Stimulated activated CD4-positive, alpha-beta T cell treated with anti-CD3 and anti-CD28 coated beads, Interleukin-2, amount 100 ng/mL, for 48 hours (primary cell): ENCODE measurements around the gene CENPA.
"Not testable (repeated sequence)": the region's sequence is repeated elsewhere in the genome, so short reads cannot be mapped to it uniquely, and the experiment has no call there.

Experiments
- DNase-seq, 2 donors: peaks; one replicate each; pipeline ENCODE4 v3.0.0-alpha.2; 2020

CENPA gene

DNA sequence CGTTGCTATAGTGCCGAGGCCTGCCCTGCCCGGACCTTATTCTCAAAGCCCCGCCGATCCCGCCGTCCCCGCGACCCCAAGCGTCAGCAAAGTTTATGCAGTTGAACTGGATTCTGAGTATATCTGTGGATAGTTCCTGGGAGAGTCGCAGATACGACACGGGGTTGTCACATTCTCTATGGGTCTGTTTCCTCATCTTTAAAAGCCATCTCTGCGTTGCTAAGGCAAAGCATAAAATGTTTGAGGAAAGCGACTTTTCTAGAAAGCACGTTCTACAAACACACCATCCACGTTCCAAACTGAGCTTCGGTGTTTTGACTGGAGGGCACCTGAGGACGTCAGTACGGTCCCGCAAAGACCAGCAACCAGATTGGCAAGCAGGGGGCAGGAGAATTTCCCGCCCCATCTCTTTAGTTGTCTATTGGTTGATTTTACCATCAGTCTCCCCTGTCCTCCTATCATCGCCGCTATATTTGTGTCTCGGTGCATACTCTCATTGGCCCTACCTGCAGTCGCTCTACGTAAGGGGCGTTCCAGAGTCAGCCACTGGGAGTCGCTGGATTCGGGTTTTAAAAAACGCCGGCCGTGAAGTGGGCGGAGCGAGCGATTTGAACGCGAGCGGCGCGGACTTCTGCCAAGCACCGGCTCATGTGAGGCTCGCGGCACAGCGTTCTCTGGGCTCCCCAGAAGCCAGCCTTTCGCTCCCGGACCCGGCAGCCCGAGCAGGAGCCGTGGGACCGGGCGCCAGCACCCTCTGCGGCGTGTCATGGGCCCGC, at the start of gene CENPA:
CENPA (plus strand) TSS at position 626 of the 776 bp plus-strand sequence; CDS start at position 767, 141 bp downstream.
- DNase-seq: peak; percentile 90 to 93

DNA sequence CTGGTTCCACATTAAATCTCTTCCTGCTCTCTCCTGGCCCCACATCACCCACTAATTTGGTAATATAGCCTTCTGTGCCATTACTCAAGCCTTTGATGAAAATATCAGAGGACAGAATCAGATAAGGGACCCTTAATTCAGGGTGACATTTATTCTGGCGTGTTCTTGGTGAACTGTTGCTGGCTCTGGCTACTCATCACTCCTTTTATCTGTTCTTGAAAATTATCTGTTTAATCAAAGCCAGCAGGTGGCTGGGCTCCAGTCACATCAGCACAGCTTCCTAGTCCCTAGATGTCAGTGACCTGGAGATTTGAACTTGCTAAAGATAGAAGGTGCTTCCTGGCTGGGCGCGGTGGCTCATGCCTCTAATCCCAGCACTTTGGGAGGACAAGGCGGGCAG, 48.6 kb upstream of the CENPA start:
- DNase-seq: no peak

DNA sequence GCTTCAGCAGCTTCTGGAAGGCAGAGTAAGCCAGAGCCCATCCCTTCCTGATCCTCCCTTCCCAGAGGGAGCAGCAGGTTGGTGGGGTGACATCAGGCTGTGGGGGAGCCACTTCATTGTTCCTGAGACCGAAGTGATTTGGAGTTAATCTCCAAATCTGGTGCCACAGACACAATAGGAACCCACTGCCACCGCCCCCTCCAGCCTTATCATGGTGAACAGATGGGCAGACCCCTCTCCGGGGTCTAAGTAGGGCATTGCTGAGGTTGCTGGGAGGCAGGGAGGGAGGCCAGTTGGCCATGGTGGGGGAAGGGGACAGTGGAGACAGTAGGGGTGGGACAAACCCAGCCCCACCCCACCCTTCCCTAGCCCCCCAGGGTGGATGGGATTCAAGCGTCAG, 47.4 kb upstream of the CENPA start:
- no peak for DNase-seq

DNA sequence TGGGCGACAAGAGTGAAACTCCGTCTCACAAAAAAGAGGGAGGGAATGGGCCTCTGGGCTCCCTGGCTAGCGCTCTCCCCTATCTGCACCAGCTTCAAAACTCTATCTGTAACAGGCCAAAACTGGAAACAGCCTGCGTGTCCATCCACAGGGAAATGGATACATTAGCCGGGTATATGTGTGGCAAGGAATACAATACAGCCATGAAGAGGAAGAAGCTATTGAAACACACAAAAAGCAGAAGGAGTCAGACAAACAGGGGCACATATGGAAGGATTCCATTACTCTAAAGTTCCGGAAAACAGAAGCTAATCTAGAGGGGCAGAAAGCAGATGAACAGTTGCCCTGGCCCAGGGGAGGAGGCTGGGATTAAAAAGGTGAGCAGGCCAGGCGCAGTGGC, 46.3 kb upstream of the CENPA start:
- DNase-seq: no peak

DNA sequence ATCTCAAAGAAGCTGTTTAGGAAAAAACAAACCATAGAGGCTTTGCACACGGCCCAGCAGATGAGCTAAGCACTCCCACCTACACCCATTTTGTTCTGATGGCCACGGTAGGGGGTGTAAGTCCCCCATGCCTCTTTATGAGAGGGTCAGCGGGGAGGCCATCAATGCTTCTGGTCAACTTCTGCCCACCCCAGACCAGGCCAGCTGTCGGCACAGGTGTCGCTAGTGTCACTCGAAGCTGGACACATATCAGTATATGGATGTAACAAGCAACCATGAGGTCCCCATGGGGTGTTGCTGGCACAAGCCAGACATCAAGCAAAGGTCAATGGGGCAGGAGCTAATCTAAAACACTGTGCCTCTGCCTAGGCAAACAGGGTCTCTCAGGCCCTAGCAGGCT, 45.5 kb upstream of the CENPA start:
- no peak for DNase-seq

DNA sequence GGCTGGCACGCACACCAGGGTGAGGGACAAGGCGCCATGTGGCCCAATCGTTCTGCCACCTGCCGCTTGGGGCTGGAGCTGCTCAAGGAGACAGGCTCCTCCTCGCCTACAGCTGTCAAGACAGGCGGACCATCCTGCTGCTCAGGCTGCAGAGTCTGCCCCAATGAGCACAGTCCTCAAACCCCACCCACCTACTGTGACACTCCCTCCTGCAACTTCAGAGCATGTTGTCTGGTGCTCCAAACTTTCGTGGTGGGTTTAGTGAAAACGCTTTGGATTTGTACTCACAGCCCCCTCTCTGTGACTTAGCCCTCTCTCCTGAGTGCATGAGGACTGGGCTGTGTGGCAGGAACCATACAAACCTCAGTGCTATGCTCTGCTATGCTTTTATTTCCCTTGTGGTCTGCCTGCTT, 45.0 kb upstream of the CENPA start:
- no peak for DNase-seq

DNA sequence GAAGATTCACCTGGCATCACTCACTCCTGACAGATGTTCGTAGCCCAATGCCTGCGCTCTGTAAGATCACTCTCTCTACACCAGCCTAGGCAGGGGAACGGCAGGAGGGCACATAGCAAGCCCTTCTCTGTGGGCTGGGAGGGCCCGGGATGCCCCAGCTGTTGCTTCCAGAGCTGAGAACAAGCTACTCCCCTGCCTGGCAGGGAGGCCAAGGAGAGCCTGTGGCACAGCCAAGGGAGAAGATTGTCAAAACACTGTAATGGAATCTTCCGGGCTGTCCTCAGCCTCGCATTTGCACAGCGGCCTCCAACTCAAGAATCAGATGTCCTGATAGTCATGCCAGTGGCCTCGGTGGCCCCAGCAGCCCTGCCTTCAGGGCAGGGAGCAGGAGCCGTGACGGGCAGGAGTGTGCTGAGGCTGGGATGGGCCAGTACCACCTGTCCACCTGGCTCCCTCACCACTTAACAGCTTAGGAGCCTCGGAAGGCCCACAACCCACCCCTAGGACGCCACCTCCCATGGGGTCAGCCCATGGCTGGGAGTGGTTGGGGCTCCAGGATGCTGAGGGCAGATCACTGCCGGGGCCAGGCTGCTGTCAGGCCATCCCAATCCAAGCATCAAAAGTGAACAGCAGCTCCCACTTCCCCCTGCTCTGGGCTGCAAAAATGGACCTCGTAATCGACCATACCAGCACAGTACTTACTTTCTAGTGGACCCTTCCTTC, 43.6 kb upstream of the CENPA start:
- DNase-seq: no peak

DNA sequence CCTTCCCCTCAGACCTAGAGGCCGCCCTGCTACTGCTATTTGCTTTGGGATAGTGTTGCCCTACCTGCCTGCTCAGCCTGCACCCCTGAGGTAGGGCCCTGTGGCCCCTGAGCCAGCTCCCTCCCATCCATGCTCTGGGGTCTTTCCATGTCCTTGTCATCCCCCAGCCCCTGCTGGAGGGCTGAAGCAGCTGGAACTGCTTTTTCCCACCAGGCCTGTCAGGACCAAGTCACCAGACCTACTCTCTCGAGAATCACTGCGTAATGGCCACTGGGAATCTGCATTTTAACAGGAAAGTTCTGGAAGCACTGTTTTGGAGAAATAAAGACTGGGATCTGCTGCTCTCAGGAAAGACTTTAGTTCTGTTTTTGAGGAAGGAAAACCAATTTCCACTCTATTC, 42.0 kb upstream of the CENPA start:
- no peak for DNase-seq

DNA sequence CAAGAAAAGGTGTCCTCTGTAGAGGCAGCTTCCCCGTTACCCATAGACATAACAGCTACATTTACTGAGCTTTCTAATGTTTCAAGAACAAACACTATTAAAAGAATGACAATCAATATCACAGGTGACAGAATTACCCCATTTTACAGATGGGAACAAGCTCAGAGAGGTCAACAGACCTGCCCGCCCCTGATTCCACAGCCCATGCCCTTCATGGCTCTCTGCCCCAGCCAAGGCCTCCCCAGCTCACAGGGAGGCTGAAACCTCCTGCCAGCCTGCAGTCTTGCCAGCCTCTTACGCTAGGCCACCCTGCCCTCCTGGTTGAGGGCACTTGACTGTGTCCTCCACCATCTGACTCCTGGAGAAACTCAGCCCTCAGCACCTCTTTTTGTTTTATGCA, 40.9 kb upstream of the CENPA start:
- DNase-seq: no peak

DNA sequence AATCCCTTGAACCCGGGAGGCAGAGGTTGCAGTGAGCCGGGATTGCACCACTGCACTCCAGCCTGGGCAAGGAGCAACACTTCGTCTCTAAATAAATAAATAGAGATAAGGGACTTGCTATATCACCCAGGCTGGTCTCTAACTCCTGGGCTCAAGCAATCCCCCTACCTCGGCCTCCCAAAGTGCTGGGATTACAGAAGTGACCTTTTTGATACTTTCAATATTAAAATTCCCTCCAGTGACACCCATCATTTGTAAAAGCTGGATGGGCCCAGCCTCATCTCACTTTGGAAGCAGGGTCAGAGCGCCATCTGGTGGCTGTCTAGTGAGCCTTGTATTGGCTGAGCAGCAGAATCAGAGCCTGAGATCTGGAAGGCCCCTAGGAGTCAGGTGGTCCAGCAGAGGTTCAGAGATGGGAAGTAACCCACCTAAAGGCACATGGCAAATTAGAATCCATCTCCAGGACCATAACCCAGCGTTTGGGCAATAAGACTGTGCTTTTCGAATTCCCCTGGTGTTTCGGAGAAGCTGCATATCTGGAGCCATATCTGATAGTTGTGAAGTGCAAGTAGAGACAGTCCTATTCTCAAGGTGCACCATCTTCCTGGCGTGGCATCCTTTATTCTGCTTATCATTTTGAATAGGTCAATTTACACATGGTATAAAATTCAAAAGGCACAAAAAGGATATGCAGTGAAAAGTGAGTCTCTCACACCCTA, 40.1 kb upstream of the CENPA start:
- DNase-seq: peak; percentile 79 to 85

DNA sequence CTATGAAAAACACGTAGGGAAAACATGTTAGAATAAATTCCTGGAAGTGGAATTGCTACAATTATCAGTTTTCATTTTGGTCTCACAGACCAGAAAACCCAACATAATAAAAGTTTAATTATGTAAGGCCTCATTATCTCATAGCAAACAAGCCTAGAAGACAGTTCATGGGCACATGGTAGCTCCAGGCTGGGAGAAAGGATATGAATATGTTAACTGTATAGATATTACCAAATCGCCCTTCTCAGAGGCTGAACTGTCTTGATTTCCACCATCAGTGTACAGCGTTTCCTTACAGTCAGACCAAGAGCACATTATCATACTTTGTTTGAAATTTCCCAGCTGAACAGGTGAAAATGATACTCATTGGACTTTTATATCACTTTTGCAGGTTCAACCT, 38.9 kb upstream of the CENPA start:
- DNase-seq: no peak

DNA sequence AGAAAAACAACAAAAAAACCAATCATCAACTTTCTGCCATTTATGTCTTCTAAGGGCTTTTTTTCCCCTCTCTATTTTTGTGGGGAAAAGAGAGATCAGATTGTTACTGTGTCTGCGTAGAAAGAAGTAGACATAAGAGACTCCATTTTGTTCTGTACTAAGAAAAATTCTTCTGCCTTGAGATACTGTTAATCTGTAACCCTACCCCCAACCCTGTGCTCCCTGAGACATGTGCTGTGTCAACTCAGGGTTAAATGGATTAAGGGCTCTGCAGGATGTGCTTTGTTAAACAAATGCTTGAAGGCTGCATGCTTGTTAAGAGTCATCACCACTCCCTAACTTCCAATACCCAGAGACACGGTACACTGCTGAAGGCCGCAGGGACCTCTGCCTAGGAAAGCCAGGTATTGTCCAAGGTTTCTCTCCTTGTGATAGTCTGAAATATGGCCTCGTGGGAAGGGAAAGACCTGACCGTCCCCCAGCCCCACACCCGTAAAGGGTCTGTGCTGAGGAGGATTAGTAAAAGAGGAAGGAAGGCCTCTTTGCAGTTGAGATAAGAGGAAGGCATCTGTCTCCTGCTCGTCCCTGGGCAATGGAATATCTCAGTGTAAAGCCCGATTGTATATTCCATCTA, 36.0 kb upstream of the CENPA start:
- DNase-seq: not testable (repeated sequence)

DNA sequence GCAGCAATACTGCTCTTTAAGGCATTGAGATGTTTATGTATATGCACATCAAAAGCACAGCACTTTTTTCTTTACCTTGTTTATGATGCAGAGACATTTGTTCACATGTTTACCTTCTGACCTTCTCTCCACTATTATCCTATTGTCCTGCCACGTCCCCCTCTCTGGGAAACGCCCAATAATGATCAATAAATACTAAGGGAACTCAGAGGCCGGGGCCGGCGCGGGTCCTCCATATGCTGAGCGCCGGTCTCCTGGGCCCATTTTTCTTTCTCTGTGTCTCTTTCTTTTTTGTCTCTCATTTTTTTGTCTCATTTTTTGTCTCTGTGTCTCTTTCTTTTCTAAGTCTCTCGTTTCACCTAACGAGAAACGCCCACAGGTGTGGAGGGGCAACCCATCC, 35.4 kb upstream of the CENPA start:
- not testable (repeated sequence) for DNase-seq

DNA sequence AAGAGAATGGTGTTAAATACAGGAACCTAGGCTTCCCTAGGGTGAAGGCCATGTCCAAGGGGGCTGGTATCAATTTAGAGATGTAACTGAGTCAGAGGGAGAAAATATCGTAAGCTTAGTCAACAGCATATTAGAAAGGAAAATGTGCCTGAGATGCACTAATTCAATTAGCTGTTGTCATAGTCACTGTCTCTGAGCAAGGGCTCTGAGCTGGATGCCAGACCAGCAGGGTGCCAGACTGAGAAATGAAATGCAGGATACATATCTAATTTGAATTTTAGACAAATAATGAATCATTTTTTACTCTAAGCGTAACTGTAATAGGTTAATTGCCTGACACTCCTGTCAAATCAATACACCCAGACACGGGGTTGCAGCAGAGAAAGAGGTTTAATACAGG, 33.2 kb upstream of the CENPA start:
- no peak for DNase-seq

DNA sequence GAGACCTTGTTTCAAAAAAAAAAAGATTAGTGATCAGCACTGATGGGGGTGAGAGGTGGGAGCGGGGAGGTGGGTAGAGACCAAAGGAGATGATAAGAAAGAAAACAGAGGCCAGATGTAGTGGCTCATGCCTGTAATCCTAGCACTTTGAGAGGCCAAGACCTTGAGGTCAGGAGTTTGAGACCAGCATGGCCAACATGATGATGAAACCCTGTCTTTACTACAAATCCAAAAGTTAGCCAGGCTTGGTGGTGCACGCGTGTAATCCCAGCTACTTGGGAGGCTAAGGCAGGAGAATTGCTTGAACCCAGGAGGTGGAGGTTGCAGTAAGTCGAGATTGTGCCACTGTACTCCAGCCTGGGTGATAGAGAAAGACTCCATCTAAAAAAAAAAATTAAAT, 31.3 kb upstream of the CENPA start:
- no peak for DNase-seq

DNA sequence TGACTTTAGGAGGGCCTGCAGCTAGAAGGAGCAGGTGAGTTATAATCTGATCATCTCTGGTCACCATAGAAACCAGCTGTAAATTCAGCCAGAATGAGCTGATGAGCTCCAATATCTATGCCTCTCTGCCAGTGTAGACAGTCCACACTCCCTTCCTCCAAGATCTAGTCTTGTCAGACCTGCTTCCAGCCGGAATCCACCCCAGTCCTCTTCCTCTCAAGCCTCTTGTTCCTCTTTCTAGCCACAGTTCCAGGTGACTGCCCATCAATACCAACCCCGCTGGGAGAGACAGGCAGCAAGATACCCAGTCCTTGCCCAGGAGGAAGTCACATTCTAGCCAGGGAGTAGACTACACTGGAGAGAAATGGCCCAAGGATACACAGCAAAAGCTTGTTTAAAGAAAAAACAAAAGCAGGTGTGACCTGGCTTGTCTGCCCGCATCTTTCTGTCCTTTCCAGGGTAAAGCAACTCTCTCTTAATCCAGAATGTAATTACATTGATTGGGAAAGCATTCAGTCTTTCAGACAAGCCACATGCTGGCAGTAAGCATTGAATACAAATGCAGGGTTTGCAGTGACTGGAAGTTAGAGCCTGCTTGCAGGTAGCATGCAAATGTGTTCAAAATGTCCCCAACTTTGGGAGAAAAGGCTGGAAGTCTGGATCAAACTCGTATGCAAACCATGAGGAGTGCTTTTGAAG, 30.7 kb upstream of the CENPA start:
- DNase-seq: no peak

DNA sequence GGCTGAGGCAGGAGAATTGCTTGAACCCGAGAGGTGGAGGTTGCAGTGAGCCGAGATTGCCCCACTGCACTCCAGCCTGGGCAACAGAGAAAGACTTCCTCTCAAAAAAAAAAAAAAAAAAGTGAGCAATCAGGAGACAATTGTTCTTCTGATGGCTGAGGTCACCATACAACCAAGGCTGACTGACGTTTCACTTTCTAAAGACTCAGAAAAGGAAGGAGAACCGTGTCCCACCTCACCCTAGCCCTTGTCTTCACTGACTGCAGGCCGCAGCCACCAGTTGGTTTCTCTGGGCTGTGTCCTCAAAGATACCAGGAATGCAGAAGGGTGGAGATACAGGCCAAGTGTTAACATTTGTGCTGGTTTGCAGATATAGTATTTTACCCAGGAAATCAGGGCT, 29.5 kb upstream of the CENPA start:
- DNase-seq: no peak

DNA sequence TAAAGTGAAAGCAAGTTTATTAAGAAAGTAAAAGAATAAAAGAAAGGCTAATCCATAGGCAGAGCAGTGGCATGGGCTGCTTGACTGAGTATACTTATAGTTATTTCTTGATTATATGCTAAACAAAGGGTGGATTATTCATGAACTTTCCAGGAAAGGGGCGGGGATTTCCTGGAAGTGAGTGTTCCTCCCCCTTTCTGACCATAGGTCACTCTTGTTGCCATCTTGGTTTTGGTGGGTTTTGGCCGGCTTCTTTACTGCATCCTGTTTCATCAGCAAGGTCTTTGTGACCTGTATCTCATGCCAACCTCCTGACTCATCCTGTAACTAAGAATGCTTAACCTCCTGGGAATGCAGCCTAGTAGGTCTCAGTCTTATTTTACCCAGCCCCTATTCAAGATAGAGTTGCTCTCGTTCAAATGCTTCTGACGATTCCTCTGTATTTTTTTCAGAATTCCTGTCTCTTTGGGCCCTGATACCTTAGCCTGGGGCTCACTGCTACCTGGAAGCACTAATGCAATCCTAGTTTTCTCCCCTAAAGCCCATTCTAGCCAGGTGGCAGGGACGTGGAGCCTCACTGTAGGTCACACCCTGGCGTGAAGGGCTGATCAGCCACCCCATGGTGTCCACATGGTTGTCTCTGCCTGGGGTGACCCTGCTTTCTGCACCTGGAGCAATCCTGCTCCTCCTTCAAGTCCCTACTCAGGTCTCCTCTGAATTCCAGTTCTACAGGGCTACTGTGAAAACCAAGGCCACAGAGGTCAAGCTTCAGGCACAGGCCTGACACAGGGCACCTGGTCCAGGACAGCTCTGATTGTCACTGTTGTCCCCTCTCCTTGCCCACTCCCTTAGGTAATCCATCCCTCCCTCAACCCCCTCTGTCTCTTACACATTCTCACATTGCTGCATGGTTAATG, 27.7 kb upstream of the CENPA start:
- peak; percentile 18 to 24 for DNase-seq

DNA sequence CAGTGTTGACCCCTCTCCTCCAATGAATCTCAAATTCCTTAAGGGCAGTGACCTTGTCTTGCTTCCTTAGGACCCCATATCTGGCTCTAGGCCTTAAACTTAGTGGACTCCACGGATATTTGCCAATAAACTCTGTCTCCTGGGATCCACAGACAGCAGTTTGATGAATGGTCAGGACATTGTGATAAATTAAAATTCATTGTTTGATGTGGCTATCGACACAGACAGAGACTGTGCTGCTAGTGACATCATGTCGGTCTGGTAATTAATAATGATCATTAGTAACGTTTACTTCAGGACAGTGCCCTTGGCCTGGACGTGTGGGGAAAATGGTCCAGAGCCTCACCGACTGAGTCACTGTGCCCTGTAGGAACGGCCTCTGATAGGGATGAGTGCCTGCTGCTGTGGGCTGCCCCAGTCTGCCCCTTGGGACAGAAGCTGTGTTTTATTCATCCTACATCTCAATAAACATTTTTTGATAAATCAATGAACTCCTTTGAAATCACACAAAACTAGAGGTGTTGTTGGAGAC, 27.0 kb upstream of the CENPA start:
- no peak for DNase-seq

DNA sequence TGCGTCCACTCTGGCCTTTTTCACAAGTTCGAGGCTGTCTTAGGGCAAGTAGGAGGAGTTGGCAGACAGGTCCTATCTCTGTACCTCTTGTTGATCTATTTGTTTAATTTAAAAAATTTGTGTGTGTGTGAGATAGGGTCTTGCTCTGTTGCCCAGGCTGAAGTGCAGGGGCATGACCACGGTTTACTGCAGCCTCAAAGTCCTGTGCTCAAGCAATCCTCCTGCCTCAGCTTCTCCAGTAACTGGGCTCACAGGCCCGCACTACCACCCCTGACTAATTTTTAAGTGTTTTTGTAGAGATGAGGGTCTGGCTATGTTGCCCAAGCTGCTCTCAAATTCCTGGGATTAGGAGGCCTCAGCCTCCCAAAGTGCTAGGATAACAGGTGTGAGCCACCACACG, 26.0 kb upstream of the CENPA start:
- DNase-seq: no peak

DNA sequence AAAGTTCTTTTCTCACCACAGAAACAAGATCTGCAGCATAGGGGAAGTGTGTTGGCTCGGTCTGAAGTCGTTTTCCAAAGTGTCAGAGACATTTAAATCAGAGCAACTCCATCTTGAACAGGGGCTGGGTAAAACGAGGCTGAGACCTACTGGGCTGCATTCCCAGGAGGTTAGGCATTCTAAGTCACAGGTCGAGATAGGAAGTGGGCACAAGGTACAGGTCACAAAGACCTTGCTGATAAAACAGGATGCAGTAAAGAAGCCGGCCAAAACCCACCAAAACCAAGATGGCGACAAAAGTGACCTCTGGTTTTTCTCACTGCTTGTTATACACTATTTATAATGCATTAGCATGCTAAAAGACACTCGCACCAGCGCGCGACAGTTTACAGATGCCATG, 24.9 kb upstream of the CENPA start:
- DNase-seq: not testable (repeated sequence)
